HCT116 (cell line): ENCODE measurements around the gene BTBD9.

Experiments
- EZH2 ChIP-seq: fragments of 200-600 bp; sonication (generic); IDR thresholded peaks from 2 replicates; pipeline ENCODE4 v1.6.1; 2017; ENCODE audit warnings: antibody characterized with exemption, mixed run types
- SP1 ChIP-seq: IDR thresholded peaks from 2 replicates; pipeline ENCODE4 v1.6.1; 2012; ENCODE audit warnings: low read depth
- TF ChIP-seq, protein P1 (sequence below): IDR thresholded peaks from 2 replicates; pipeline ENCODE4 v1.6.1; 2012
- TF ChIP-seq, protein P2 (sequence below), 3 experiments: fragments of 200-600 bp in 1 of 3; sonication (generic) in 1 of 3; IDR thresholded peaks in 2 of 3; conservative IDR thresholded peaks in 1 of 3; 2 replicates each; pipeline ENCODE4 v1.5.1; 2012 to 2017; ENCODE audit warnings: low read depth in 2 of 3, low read length in 2 of 3, antibody characterized with exemption in 1 of 3, borderline replicate concordance in 1 of 3, control low read depth in 1 of 3, mild to moderate bottlenecking in 1 of 3, mixed read lengths in 1 of 3, mixed run types in 1 of 3, moderate library complexity in 1 of 3; ENCODE audit not compliant: insufficient read depth in 1 of 3
- TF ChIP-seq, protein P3 (sequence below): IDR thresholded peaks from 2 replicates; pipeline ENCODE4 v1.6.1; 2012; ENCODE audit warnings: low read depth

DNA sequence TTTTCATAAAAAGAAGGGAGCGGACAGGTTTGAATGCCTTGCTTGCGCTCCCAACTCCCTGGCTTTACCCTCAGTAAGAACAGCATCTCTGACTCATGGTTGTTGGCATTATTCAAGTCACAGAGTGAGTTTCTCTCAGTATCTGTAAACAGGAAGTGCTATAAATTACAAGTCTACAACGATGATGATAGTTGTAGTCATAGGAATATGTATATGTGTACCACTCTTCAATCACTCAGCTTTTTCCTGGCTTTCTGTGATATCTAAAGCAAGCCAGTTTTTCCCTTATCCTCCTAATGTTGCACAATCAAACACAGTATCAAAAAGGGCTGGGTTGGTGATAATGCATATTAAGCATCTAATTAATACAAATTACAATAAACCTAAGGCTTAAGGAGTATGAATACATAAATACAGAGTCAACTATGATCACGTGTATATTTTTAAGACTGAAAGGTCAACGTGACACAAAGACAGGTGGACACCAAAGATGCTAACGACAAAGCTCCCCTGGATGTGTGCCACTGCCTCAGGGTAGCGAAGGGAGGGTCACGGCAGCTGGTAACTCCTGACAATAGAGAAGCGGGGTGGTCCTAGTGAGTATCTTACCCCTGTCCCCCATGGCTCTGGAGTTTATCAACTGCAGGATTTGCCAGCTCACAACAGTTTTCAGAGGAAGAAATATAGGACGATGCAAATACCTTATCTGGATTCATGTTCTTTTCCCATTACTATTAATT is 202.8 kb downstream of the BTBD9 start:
- TF ChIP-seq, protein P1, sequence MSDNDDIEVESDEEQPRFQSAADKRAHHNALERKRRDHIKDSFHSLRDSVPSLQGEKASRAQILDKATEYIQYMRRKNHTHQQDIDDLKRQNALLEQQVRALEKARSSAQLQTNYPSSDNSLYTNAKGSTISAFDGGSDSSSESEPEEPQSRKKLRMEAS: no peak
- TF ChIP-seq EZH2: no peak
- TF ChIP-seq SP1: peak; percentile 41; the same call in 1 of the 2 replicates
- TF ChIP-seq, protein P2, sequence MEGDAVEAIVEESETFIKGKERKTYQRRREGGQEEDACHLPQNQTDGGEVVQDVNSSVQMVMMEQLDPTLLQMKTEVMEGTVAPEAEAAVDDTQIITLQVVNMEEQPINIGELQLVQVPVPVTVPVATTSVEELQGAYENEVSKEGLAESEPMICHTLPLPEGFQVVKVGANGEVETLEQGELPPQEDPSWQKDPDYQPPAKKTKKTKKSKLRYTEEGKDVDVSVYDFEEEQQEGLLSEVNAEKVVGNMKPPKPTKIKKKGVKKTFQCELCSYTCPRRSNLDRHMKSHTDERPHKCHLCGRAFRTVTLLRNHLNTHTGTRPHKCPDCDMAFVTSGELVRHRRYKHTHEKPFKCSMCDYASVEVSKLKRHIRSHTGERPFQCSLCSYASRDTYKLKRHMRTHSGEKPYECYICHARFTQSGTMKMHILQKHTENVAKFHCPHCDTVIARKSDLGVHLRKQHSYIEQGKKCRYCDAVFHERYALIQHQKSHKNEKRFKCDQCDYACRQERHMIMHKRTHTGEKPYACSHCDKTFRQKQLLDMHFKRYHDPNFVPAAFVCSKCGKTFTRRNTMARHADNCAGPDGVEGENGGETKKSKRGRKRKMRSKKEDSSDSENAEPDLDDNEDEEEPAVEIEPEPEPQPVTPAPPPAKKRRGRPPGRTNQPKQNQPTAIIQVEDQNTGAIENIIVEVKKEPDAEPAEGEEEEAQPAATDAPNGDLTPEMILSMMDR (IDR thresholded peaks at IDR 0.05 in 2 of 3, conservative IDR thresholded peaks at IDR 0.05 in 1 of 3; ENCODE audit: borderline replicate concordance in 1 of 3, insufficient read depth in 1 of 3, low read depth in 2 of 3, low read length in 2 of 3): no peak
- TF ChIP-seq, protein P3, sequence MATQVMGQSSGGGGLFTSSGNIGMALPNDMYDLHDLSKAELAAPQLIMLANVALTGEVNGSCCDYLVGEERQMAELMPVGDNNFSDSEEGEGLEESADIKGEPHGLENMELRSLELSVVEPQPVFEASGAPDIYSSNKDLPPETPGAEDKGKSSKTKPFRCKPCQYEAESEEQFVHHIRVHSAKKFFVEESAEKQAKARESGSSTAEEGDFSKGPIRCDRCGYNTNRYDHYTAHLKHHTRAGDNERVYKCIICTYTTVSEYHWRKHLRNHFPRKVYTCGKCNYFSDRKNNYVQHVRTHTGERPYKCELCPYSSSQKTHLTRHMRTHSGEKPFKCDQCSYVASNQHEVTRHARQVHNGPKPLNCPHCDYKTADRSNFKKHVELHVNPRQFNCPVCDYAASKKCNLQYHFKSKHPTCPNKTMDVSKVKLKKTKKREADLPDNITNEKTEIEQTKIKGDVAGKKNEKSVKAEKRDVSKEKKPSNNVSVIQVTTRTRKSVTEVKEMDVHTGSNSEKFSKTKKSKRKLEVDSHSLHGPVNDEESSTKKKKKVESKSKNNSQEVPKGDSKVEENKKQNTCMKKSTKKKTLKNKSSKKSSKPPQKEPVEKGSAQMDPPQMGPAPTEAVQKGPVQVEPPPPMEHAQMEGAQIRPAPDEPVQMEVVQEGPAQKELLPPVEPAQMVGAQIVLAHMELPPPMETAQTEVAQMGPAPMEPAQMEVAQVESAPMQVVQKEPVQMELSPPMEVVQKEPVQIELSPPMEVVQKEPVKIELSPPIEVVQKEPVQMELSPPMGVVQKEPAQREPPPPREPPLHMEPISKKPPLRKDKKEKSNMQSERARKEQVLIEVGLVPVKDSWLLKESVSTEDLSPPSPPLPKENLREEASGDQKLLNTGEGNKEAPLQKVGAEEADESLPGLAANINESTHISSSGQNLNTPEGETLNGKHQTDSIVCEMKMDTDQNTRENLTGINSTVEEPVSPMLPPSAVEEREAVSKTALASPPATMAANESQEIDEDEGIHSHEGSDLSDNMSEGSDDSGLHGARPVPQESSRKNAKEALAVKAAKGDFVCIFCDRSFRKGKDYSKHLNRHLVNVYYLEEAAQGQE: no peak
